Posterior cingulate gyrus (tissue), 11 donors: ENCODE results near the gene GCC1.

Experiments
- DNase-seq, 10 donors: peaks; one replicate each; pipeline versions ENCODE4 v3.0.0 to v3.0.0-alpha.2; 2020 to 2021; ENCODE audit warnings: mixed read lengths in 3 of 10
- intact Hi-C: fragments of 100-400 bp; cut with DNase I; formaldehyde crosslinking; loops from one replicate; pipeline ENCODE4 v1.15.1; 2023

Gene GCC1, protein sequence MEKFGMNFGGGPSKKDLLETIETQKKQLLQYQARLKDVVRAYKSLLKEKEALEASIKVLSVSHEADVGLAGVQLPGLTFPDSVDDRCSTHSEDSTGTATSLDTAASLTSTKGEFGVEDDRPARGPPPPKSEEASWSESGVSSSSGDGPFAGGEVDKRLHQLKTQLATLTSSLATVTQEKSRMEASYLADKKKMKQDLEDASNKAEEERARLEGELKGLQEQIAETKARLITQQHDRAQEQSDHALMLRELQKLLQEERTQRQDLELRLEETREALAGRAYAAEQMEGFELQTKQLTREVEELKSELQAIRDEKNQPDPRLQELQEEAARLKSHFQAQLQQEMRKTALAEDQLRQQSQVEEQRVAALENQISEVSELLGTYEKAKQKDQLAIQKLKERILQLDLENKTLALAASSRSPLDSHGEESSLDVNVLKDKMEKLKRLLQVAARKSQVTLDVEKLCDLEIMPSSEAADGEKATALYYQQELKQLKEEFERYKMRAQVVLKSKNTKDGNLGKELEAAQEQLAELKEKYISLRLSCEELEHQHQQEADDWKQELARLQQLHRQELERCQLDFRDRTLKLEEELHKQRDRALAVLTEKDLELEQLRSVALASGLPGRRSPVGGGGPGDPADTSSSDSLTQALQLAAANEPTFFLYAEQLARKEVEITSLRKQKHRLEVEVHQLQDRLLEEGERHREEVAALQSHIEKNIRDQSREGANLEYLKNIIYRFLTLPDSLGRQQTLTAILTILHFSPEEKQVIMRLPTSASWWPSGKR

DNA sequence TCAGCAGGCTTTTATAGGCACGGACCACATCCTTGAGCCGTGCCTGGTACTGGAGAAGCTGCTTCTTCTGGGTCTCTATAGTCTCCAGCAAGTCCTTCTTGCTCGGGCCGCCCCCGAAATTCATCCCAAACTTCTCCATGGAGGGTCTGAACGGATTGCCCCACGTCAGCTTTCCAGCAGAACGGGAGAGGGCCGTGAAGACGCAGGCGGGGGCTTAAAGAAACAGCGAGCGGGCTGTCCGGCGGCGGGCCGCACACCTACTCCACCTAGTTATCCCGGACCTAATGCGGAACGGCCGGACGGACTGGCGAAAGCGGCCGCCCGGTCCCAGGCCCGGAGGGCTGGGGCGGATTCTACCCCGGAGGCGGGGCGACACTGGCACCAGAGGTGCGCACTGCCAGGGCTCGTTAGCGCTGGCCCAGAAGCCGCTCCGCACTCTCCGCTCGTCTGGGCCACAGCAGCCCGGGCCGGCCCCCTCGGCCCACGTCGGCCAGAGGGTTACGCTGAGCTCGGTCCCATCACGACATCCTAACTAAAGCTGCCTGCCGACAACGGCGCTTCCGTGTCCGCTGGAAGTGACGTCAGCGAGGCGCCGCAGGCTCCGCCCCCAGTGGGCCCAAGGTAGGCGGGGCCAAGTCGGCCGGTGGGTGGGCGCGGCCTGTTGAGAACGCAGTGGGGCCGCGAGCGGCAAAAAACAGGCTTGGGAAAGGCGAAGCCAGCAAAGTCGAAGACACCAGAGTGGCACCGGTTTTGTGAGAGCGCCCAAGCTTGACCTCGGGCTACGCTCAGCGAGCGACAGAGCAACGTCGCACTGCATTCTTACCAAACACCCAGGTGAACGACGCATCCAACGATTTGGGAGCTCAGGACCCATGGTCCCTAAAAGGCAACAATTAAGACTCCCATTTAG lies at the start of gene GCC1:
TSS of gene GCC1 (minus strand) at position 553 of the 910 bp plus-strand sequence. CDS start at position 139, 414 bp downstream.
- intact Hi-C loops: loop anchor here (5.0 kb wide), 1 partner anchor 193 kb away; the partner anchor contains the start of gene ZNF800

GRCh38 chr7:127632276-127632910 lies 47.0 kb upstream of the GCC1 start:
- no peak for DNase-seq
- intact Hi-C loops: no loop called here

More for the DNA sequence above, at the start of gene GCC1:
- DNase-seq: peak; percentile 90 to 99 (median 94)

GRCh38 chr7:127629268-127629854 lies 44.0 kb upstream of the GCC1 start:
- no peak for DNase-seq

GRCh38 chr7:127628445-127628844 lies 43.0 kb upstream of the GCC1 start:
- no peak for DNase-seq
- intact Hi-C loops: no loop called here

More at GRCh38 chr7:127629268-127629854, 44.0 kb upstream of the GCC1 start:
- intact Hi-C loops: no loop called here

DNA sequence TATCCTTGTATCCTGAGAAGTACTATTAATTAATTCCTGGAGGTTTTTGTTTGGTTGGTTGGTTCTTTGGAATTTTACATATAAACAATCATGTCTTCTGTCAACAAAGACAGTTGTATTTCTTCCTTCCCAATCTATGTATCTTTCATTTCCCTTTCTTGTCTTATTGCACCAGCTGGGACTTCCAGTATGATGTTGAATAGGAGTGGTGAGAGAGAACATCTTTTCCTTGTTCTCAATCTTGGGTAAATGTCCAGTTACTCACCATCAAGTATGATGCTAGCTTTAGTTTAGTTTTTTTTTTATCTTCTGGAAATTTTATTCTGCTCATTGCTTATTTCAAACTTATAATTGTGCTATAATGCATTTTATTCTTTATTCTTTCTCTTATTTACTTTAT lies 39.9 kb upstream of the GCC1 start:
- intact Hi-C loops: no loop called here
- no peak for DNase-seq

GRCh38 chr7:127620406-127621233 lies 35.2 kb upstream of the GCC1 start:
- DNase-seq: peak in 2 of 10 donors; percentile 9 to 75
- intact Hi-C loops: no loop called here

- intact Hi-C loops: no loop called here
- DNase-seq: peak in 1 of 10 donors; percentile 66
Measured at GRCh38 chr7:127619681-127620405, 34.4 kb upstream of the GCC1 start.

DNA sequence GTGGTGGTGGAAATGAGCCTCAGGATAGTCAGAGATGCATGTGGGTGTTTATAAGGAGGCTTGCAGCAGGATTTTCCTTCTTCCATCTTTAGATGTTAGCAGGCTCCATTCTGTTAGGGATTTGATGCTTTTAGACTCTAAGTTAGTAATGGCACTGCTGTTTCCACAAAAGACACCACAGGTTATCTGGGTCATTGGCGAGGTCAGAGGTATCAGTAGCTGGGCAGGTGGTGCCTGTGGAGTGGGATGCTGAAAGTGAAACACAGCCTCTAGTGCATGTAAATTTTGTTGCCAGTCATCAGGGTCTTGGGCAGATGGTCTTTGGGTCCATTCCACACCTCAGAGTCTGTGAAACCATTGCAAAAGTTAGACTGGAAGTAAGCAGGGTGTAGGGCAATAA lies 33.4 kb upstream of the GCC1 start:
- no peak for DNase-seq
- intact Hi-C loops: no loop called here

DNA sequence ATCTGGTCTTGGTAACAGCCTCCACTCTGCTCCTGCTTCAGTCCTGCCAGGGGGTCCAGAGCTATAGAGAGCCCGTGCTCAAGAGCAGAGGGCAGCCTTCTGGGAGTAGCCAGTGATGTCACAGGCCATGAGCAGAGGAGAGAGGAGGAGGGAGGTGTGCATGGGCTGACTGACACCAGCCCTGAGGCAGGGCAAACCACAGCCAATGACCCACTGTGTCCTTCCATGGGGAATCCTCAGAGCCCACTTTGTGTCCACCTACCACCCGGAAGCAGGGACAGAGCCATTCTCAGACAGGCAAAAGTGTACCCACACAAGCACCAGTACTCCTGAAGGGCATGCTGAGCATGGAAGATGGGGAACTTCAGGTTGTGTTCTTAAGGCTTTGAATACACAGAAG lies 32.6 kb upstream of the GCC1 start, which contains the start of gene PAX4:
TSS of gene PAX4 (minus strand) at position 101 of the 400 bp plus-strand sequence. CDS start 2,214 bp downstream, outside the sequence.
- no peak for DNase-seq
- intact Hi-C loops: no loop called here

DNA sequence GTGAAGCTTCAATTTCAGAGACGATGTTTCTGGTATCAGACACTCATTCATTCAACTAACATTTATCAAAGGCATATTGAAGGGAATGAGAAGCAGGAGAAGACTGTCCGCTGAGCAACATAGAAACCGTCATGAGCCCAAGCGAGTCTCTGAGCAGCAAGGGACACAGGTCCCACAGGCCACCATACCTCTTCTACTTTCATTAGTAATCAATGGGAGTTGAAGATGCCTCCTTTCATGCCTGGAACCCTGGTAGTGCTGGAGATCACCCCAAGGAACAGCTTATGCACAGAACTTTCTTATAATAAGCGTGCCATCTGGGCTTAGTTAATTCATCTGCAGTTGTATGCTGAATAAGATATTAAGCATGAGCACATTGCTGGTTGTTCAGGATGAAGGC lies 31.3 kb upstream of the GCC1 start:
- no peak for DNase-seq
- intact Hi-C loops: no loop called here

DNA sequence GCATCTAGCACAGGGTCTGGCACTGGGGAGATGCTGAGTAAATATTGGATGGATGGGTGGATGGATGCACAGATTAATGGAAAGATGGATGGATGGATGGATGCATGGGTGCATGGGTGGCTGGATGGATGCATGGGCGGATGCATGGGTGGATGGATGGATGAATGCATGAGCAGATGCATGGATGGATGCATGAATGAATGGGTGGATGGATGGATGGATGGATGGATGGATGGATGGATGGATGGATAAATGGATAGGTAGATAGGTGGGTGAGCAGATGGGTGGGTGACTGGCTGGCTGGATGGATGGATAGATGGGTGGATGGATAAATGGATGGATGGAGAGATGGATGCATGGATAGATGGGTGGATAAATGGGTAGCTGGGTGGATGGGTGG lies 26.9 kb upstream of the GCC1 start:
- no peak for DNase-seq
- intact Hi-C loops: no loop called here

DNA sequence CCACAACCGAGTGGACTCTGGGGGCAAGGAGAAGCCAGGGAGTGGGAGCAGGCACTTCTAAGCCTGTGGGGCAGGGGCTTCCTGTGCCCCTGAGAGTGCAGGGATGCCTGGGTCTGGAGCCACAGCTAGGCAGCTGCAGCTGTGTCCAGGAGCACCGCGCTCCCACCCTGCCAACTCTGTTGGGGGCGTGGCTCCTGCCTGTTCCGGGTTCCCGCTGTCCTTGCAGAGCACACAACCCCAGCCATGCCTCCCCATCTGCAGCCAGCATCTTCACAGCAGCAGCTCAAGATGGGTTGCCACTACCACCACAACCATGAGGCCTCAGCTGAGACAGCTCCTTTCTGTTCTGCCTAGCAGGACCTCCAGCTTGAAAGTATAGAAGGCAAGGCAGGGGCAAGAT lies 23.9 kb upstream of the GCC1 start:
- intact Hi-C loops: no loop called here
- DNase-seq: peak in 1 of 10 donors; percentile 52

- intact Hi-C loops: no loop called here
- DNase-seq: no peak
Measured at GRCh38 chr7:127608446-127608845, 23.1 kb upstream of the GCC1 start.

- intact Hi-C loops: no loop called here
- no peak for DNase-seq
Measured at GRCh38 chr7:127600885-127601284, 15.5 kb upstream of the GCC1 start.

- no peak for DNase-seq
- intact Hi-C loops: no loop called here
Measured at GRCh38 chr7:127598318-127598717, 12.9 kb upstream of the GCC1 start.

DNA sequence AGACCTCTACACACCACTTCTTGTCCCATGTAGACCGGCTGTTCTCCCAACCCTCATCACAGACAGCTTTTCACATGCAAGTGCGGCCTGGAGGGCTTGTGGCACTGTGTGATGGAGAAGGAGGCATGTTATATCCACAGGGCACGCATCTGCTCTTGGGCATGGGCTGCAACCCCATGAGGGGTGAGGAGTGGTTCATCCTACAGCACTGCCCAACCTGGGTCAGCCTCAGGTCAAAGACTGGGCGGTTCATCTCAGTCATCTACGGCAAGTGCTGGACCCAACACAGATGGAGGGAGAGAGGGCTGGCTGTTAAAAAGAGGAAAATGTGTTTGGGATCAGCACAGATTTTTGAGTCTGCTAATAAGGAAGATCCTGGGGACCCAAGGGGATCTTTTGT lies 10.3 kb upstream of the GCC1 start:
- intact Hi-C loops: no loop called here

DNA sequence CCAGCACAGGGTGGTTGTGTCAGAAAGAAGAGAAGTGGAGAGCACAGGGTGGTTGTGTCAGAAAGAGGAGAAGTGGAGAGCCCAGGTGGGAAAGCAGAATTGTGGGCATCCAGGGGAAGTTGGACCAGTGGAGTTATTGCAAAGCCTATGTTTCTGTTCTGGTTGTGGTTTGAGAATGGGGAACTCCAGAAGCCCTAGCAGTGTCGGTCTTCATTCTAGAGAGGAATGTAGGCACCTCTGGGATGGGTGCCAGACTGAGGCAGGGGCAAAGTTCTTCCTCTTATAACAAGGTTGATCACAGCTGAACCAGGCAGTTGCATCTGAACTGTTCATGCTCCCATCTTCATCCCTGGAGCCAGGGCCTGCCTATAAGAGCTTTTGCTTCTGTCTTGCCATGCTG lies 9.1 kb upstream of the GCC1 start:
- no peak for DNase-seq
- intact Hi-C loops: no loop called here

More for the DNA sequence above, 10.3 kb upstream of the GCC1 start:
- DNase-seq: no peak

- intact Hi-C loops: no loop called here
- no peak for DNase-seq
Measured at GRCh38 chr7:127592550-127592949, 7.2 kb upstream of the GCC1 start.
